WTC11 (cell line): ENCODE measurements around the gene HELZ. TPM values are rescaled to one million over a fixed set of nuclear protein-coding genes. Genes with fewer than 3 reads are reported as not detected.

Source experiments
- ATAC-seq: fragments of 200-7000 bp; cut with Tn5 transposase; 2 replicates; pipeline ENCODE4 v1.10.0; 2021; ENCODE audit warnings: mild to moderate bottlenecking, moderate library complexity
- CTCF ChIA-PET: fragments of 300-600 bp; sonication (Branson Sonifier 250); formaldehyde crosslinking; loops from one replicate; lab custom pipeline; 2021; ENCODE audit warnings: antibody characterized with exemption; lab: Charles Lee
- POLR2A ChIA-PET: fragments of 350-600 bp; sonication (Branson Sonifier 250); formaldehyde crosslinking; loops from one replicate; lab custom pipeline; 2021; ENCODE audit warnings: antibody characterized with exemption; lab: Charles Lee
- DNase-seq: peaks from one replicate; pipeline ENCODE4 v3.0.0; 2021; ENCODE audit warnings: low spot score
- H3K27ac Mint-ChIP-seq: 2 replicates; pipeline ENCODE4 v1.8.0; 2021; ENCODE audit warnings: mixed read lengths
- H3K27me3 Mint-ChIP-seq: 2 replicates; pipeline ENCODE4 v1.8.0; 2021; ENCODE audit warnings: low read depth, mild to moderate bottlenecking, moderate library complexity, mixed read lengths
- H3K36me3 Mint-ChIP-seq: 2 replicates; pipeline ENCODE4 v1.8.0; 2021; ENCODE audit warnings: mixed read lengths
- H3K4me1 Mint-ChIP-seq: 2 replicates; pipeline ENCODE4 v1.8.0; 2022; ENCODE audit warnings: mixed read lengths
- H3K4me3 Mint-ChIP-seq: 2 replicates; pipeline ENCODE4 v1.8.0; 2021; ENCODE audit warnings: mild to moderate bottlenecking, moderate library complexity, mixed read lengths
- H3K9me3 Mint-ChIP-seq: 2 replicates; pipeline ENCODE4 v1.8.0; 2021; ENCODE audit warnings: mixed read lengths
- AFF4 ChIP-seq: sonication (generic); formaldehyde crosslinking; IDR thresholded peaks from 2 replicates; pipeline ENCODE4 v1.8.1; 2023; ENCODE audit warnings: mild to moderate bottlenecking, missing genetic modification reagents, borderline replicate concordance
- E2F5 ChIP-seq: sonication (generic); formaldehyde crosslinking; IDR thresholded peaks from 2 replicates; pipeline ENCODE4 v1.8.1; 2022; ENCODE audit warnings: mild to moderate bottlenecking, moderate library complexity, missing genetic modification reagents
- ETV6 ChIP-seq: sonication (generic); formaldehyde crosslinking; IDR thresholded peaks from 2 replicates; pipeline ENCODE4 v1.8.1; 2022; ENCODE audit warnings: mild to moderate bottlenecking, missing genetic modification reagents
- GABPB1 ChIP-seq: sonication (generic); formaldehyde crosslinking; IDR thresholded peaks from 2 replicates; pipeline ENCODE4 v1.8.1; 2023; ENCODE audit warnings: mild to moderate bottlenecking, missing genetic modification reagents
- JUN ChIP-seq: sonication (generic); formaldehyde crosslinking; IDR thresholded peaks from 2 replicates; pipeline ENCODE4 v1.8.0; 2023; ENCODE audit warnings: mild to moderate bottlenecking, missing genetic modification reagents
- NFE2L1 ChIP-seq: sonication (generic); formaldehyde crosslinking; IDR thresholded peaks from 2 replicates; pipeline ENCODE4 v1.8.1; 2023; ENCODE audit warnings: missing genetic modification reagents
- NR1H2 ChIP-seq: sonication (generic); formaldehyde crosslinking; IDR thresholded peaks from 2 replicates; pipeline ENCODE4 v1.9.0; 2021; ENCODE audit warnings: mild to moderate bottlenecking, moderate library complexity, missing genetic modification reagents
- PRDM15 ChIP-seq: sonication (generic); formaldehyde crosslinking; IDR thresholded peaks from 2 replicates; pipeline ENCODE4 v1.8.0; 2022; ENCODE audit warnings: missing genetic modification reagents
- TEAD1 ChIP-seq: sonication (generic); formaldehyde crosslinking; IDR thresholded peaks from 2 replicates; pipeline ENCODE4 v1.8.0; 2022; ENCODE audit warnings: mild to moderate bottlenecking, missing genetic modification reagents
- ZNF138 ChIP-seq: sonication (generic); formaldehyde crosslinking; conservative IDR thresholded peaks from 2 replicates; pipeline ENCODE4 v1.8.1; 2022; ENCODE audit warnings: mild to moderate bottlenecking, moderate library complexity, missing genetic modification reagents
- ZNF263 ChIP-seq: sonication (generic); formaldehyde crosslinking; IDR thresholded peaks from 2 replicates; pipeline ENCODE4 v1.8.1; 2022; ENCODE audit warnings: low read depth, mild to moderate bottlenecking, moderate library complexity, missing genetic modification reagents
- ZNF317 ChIP-seq: sonication (generic); formaldehyde crosslinking; IDR thresholded peaks from 2 replicates; pipeline ENCODE4 v1.8.1; 2023; ENCODE audit warnings: low read depth, mild to moderate bottlenecking, moderate library complexity, missing genetic modification reagents, borderline replicate concordance
- ZNF396 ChIP-seq: fragments of 250-450 bp; sonication (Bioruptor Pico); IDR thresholded peaks from 2 replicates; pipeline ENCODE4 v1.8.0; 2021; ENCODE audit warnings: mild to moderate bottlenecking, moderate library complexity, borderline replicate concordance
- ZNF671 ChIP-seq: fragments of 250-450 bp; sonication (Bioruptor Pico); IDR thresholded peaks from 2 replicates; pipeline ENCODE4 v1.8.0; 2021; ENCODE audit warnings: mild to moderate bottlenecking
- total RNA-seq: library from RNA; stranded (reverse); gene quantifications from 3 replicates; pipeline ENCODE4 v1.2.3, GENCODE V29; 2021
- TF ChIP-seq, protein P1 (sequence below): sonication (generic); formaldehyde crosslinking; IDR thresholded peaks from 2 replicates; pipeline ENCODE4 v1.8.1; 2023; ENCODE audit warnings: mild to moderate bottlenecking, missing genetic modification reagents, moderate library complexity
- TF ChIP-seq, protein P2 (sequence below): sonication (generic); formaldehyde crosslinking; IDR thresholded peaks from 2 replicates; pipeline ENCODE4 v1.8.1; 2022; ENCODE audit warnings: low read depth, missing genetic modification reagents, borderline replicate concordance

The HELZ gene
- total RNA-seq, 1 experiment from 2014 or later, result 49.1 TPM

GRCh38 chr17:67123699-67124098 lies 121.3 kb downstream of the HELZ start (continued):
- no peak for TF ChIP-seq ETV6 (CRISPR knock-in tag)

DNA sequence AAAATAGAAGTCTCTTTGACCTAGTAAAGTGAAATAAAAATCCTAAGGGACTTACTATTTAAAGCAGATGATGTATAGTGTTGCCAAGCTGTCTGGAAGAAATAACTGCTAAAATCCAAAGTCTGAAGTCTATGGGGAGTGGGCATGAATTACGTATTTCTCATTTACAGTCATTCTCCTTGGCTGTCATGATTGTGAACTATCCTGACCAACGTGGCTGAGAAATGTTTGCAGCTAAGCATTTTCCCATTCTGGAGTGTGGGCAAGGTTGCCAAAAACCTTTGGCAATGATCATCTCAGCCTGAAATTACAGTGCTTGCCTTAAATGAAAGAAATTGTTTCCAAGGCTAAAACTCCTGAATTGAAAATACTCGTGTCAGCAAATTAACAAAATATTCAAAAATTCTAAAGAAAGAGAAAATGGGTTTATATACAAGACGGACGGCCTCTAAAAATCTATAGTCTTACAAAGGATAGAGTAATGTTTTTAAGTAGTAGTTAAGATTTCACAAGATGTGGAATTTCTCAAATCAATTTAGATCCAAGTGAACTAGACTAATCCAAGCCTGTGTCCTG lies 123.6 kb downstream of the HELZ start:
- DNase-seq, result no peak
- H3K4me1 Mint-ChIP-seq, result no peaks in the 10 kb centered on the region
- H3K4me3 Mint-ChIP-seq, result no peak overlapping the region
- no peak overlapping the region for H3K27ac Mint-ChIP-seq
- ChIA-PET POLR2A (no interaction called here), CTCF (no interaction called here)
- no peak for ATAC-seq
- H3K36me3 Mint-ChIP-seq, result peaks cover 34% of the 10 kb centered on the region
- TF ChIP-seq TEAD1 (CRISPR knock-in tag), result no peak
- no peak for TF ChIP-seq AFF4 (CRISPR knock-in tag)
- no peak for TF ChIP-seq PRDM15
- TF ChIP-seq ZNF671, result no peak
- TF ChIP-seq ZNF396 (CRISPR knock-in tag), result no peak
- TF ChIP-seq, protein P1, sequence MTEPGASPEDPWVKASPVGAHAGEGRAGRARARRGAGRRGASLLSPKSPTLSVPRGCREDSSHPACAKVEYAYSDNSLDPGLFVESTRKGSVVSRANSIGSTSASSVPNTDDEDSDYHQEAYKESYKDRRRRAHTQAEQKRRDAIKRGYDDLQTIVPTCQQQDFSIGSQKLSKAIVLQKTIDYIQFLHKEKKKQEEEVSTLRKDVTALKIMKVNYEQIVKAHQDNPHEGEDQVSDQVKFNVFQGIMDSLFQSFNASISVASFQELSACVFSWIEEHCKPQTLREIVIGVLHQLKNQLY, result no peak
- TF ChIP-seq, protein P2, sequence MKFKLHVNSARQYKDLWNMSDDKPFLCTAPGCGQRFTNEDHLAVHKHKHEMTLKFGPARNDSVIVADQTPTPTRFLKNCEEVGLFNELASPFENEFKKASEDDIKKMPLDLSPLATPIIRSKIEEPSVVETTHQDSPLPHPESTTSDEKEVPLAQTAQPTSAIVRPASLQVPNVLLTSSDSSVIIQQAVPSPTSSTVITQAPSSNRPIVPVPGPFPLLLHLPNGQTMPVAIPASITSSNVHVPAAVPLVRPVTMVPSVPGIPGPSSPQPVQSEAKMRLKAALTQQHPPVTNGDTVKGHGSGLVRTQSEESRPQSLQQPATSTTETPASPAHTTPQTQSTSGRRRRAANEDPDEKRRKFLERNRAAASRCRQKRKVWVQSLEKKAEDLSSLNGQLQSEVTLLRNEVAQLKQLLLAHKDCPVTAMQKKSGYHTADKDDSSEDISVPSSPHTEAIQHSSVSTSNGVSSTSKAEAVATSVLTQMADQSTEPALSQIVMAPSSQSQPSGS, result no peak
- no peak for TF ChIP-seq GABPB1 (CRISPR knock-in tag)
- no peak for TF ChIP-seq E2F5 (CRISPR knock-in tag)
- no peak for TF ChIP-seq JUN (CRISPR knock-in tag)
- no peaks in the 10 kb centered on the region for H3K27me3 Mint-ChIP-seq
- peaks cover 2% of the 10 kb centered on the region; the same call in 1 of the 2 replicates for H3K9me3 Mint-ChIP-seq

- TF ChIP-seq NR1H2, result no peak
- no peak for TF ChIP-seq ZNF317 (CRISPR knock-in tag)
- no peak for TF ChIP-seq ZNF138 (CRISPR knock-in tag)
- no peak for TF ChIP-seq NFE2L1 (CRISPR knock-in tag)
- no peak for TF ChIP-seq ZNF263 (CRISPR knock-in tag)
- no peaks in the 10 kb centered on the region for H3K4me1 Mint-ChIP-seq
- ChIA-PET POLR2A (no interaction called here), CTCF (no interaction called here)
- H3K4me3 Mint-ChIP-seq, result no peak overlapping the region
- ATAC-seq (no peak), DNase-seq (no peak)
- no peaks in the 10 kb centered on the region for H3K27me3 Mint-ChIP-seq
- H3K9me3 Mint-ChIP-seq, result peaks cover 7% of the 10 kb centered on the region; the same call in 1 of the 2 replicates
- peaks cover 35% of the 10 kb centered on the region for H3K36me3 Mint-ChIP-seq
- no peak overlapping the region for H3K27ac Mint-ChIP-seq
Observed at GRCh38 chr17:67119102-67119501, 125.9 kb downstream of the HELZ start.
